Testis (tissue), 3 donors: Measurements from ENCODE around the gene DDAH1. TPM values are rescaled to one million over a fixed set of nuclear protein-coding genes. Genes with fewer than 3 reads are reported as not detected.

Experiments used
- DNase-seq: peaks from one replicate; pipeline ENCODE4 v3.0.0-alpha.2; 2019
- H3K27ac ChIP-seq, 2 donors: fragments of 200-600 bp; sonication (generic); one replicate each; pipeline ENCODE4 v1.5.1; 2019
- H3K27me3 ChIP-seq: fragments of 200-600 bp; sonication (generic); one replicate; pipeline ENCODE4 v1.5.1; 2019
- H3K36me3 ChIP-seq: fragments of 200-600 bp; sonication (generic); one replicate; pipeline ENCODE4 v1.5.1; 2017; ENCODE audit warnings: low read depth; ENCODE audit errors: missing control alignments
- H3K4me1 ChIP-seq: fragments of 200-600 bp; sonication (generic); one replicate; pipeline ENCODE4 v1.5.1; 2019
- H3K4me3 ChIP-seq, 2 donors: fragments of 200-600 bp; sonication (generic); one replicate each; pipeline ENCODE4 v1.5.1; 2017 to 2019
- H3K9me3 ChIP-seq: fragments of 200-600 bp; sonication (generic); one replicate; pipeline ENCODE4 v1.5.1; 2017
- CTCF ChIP-seq, 3 experiments: fragments of 450-650 bp in 2 of 3; fragments of 200-600 bp in 1 of 3; sonication (generic) in 1 of 3; IDR thresholded peaks; one replicate each; pipeline ENCODE4 v1.5.1; 2016 to 2019; ENCODE audit warnings: antibody characterized with exemption in 3 of 3, mild to moderate bottlenecking in 2 of 3, moderate library complexity in 1 of 3
- POLR2A ChIP-seq: fragments of 450-650 bp; IDR thresholded peaks from one replicate; pipeline ENCODE4 v1.6.1; 2017; ENCODE audit warnings: antibody characterized with exemption, mild to moderate bottlenecking, moderate library complexity
- WGBS, 2 donors: methylation state at CpG; one replicate each; pipeline ENCODE4 v1.1.5; 2018; 5-methylcytosine and 5-hydroxymethylcytosine counted together
- intact Hi-C: fragments of 100-400 bp; cut with DNase I; formaldehyde crosslinking; loops from one replicate; pipeline ENCODE4 v1.15.1; 2023; ENCODE audit warnings: low total_unique reads
- polyA plus RNA-seq: library from polyadenylated mRNA; stranded (reverse); fragments of 350-450 nt; fragmentation: Illumina TruSeq; extraction: RNeasy Lipid Tissue Mini Kit (QIAGEN cat#74804); gene quantifications from one replicate; pipeline ENCODE4 v1.2.3, GENCODE V29; 2014; ENCODE audit warnings: low read depth, low replicate concordance; ENCODE audit not compliant: insufficient read depth
- total RNA-seq, 2 donors: library from RNA; depleted of rRNA; stranded (reverse); fragments of >200 nt; gene quantifications; one replicate each; pipeline ENCODE4 v1.2.3, GENCODE V29; 2016

The DDAH1 gene
- total and polyA plus RNA-seq, 3 donors from 2014 or later, result 45.3 to 71.3 (median 54.3) TPM

GRCh38 chr1:85450832-85451231 is 14.1 kb downstream of the DDAH1 start:
- Histone ChIP-seq H3K27ac (no peak overlapping the region), H3K4me1 (peaks cover 31% of the 10 kb centered on the region), H3K27me3 (no peaks in the 10 kb centered on the region), H3K4me3 (no peak overlapping the region), H3K9me3 (no peaks in the 10 kb centered on the region), H3K36me3 (no peaks in the 10 kb centered on the region)
- no peak for TF ChIP-seq CTCF (IDR thresholded peaks at IDR 0.05)
- intact Hi-C loops, result no loop called here
- 89 to 93% methylated on average over 2 of the region's 2 CpGs for WGBS, 2 donors
- no peak for DNase-seq

- intact Hi-C loops, result no loop called here
- H3K27me3 ChIP-seq, result no peaks in the 10 kb centered on the region
- no peaks in the 10 kb centered on the region for H3K36me3 ChIP-seq
- H3K4me3 ChIP-seq, result no peak overlapping the region
- no peaks in the 10 kb centered on the region for H3K9me3 ChIP-seq
- TF ChIP-seq CTCF (IDR thresholded peaks at IDR 0.05) (no peak), POLR2A (no peak)
- WGBS, 2 donors, result 37 to 69% methylated on average over 3 of the region's 3 CpGs
- H3K4me1 ChIP-seq, result peaks cover 31% of the 10 kb centered on the region
- no peak overlapping the region for H3K27ac ChIP-seq
- DNase-seq, result no peak
Measured at GRCh38 chr1:85449356-85449755, 15.6 kb downstream of the DDAH1 start.

GRCh38 chr1:85448358-85448757 is 16.6 kb downstream of the DDAH1 start:
- Histone ChIP-seq H3K9me3 (no peaks in the 10 kb centered on the region), H3K36me3 (no peaks in the 10 kb centered on the region), H3K4me1 (peaks cover 23% of the 10 kb centered on the region), H3K27ac (no peak overlapping the region), H3K27me3 (no peaks in the 10 kb centered on the region), H3K4me3 (no peak overlapping the region)
- WGBS, 2 donors, result 45 to 52% methylated on average over 2 of the region's 2 CpGs
- TF ChIP-seq POLR2A, result no peak
- TF ChIP-seq CTCF (IDR thresholded peaks at IDR 0.05), result no peak
- no peak for DNase-seq
- intact Hi-C loops, result no loop called here

GRCh38 chr1:85447006-85447943 is 17.7 kb downstream of the DDAH1 start:
- Histone ChIP-seq H3K27me3 (no peaks in the 10 kb centered on the region), H3K36me3 (no peaks in the 10 kb centered on the region), H3K4me1 (peaks cover 15% of the 10 kb centered on the region), H3K4me3 (no peak overlapping the region), H3K9me3 (no peaks in the 10 kb centered on the region), H3K27ac (no peak overlapping the region)
- TF ChIP-seq POLR2A (no peak), CTCF (IDR thresholded peaks at IDR 0.05) (no peak)
- no peak for DNase-seq
- WGBS, 2 donors, result 60 to 63% methylated on average over 4 of the region's 4 CpGs
- intact Hi-C loops, result no loop called here

- no peak for DNase-seq
- Histone ChIP-seq H3K4me3 (no peak overlapping the region), H3K9me3 (no peaks in the 10 kb centered on the region), H3K27ac (no peak overlapping the region), H3K27me3 (no peaks in the 10 kb centered on the region), H3K36me3 (no peaks in the 10 kb centered on the region), H3K4me1 (peaks cover 13% of the 10 kb centered on the region)
- no peak for TF ChIP-seq CTCF (IDR thresholded peaks at IDR 0.05)
- intact Hi-C loops, result no loop called here
- 94 to 95% methylated on average over 3 of the region's 3 CpGs for WGBS, 2 donors
Measured at GRCh38 chr1:85445906-85446305, 19.1 kb downstream of the DDAH1 start.
